ENCODE data around the gene SP1. TPM values are rescaled to one million over a fixed set of nuclear protein-coding genes. Genes with fewer than 3 reads are reported as not detected.

SP1 gene
- total and polyA plus RNA-seq, 9 of the 15 experiments (the other 6 are each of a cell fraction or from before 2014, with no cell fraction given), result 8.0 to 65.5 (median 41.6) TPM

DNA sequence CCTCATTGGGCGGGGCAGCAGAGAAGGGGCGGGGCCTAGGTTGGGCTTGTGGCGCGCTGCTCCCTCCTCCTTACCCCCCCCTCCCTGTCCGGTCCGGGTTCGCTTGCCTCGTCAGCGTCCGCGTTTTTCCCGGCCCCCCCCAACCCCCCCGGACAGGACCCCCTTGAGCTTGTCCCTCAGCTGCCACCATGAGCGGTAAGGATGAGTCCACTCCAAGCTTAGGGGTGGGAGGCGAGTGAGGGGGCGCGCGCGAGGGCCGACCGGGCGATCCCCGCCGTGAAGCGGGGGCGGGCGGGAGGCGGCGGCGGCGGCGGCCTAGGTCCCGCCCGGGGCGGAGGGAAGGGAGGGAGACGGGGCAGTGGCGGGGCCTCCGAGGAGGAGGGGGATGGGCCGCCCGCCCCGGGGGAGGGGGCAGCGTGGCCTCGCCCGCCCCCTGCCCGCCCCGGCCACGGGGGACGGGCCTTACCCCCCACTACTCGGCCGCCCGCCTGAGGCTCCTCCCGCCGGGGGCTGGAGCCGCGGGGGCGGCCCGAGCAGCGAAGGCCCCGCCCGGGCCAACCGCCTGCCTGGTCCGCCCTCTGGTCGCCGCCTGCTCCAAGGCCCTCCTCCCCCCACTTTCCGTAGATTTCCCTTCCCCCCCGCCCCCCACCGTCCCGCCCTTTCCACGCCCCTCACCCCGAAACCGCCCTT is at the start of gene SP1 (continued):
- TF ChIP-seq CCNT2 (IDR thresholded peaks at IDR 0.05; ENCODE audit: borderline replicate concordance, extremely low read depth, insufficient read length, low read depth, low read length) (peak; percentile 92), ETV5 (CRISPR knock-in tag; IDR thresholded peaks at IDR 0.05; ENCODE audit: low read depth) (no peak), ATF1 (CRISPR knock-in tag; IDR thresholded peaks at IDR 0.05) (no peak), ATF1 (tag; IDR thresholded peaks at IDR 0.05) (no peak; the same call in 1 of the 2 replicates), MLLT1 (IDR thresholded peaks at IDR 0.05) (no peak), ZNF766 (CRISPR knock-in tag; conservative IDR thresholded peaks at IDR 0.05) (no peak), NELFE (IDR thresholded peaks at IDR 0.05; ENCODE audit: insufficient read depth, insufficient read length) (no peak), ZNF668 (CRISPR knock-in tag; IDR thresholded peaks at IDR 0.05) (no peak), ZNF75A (CRISPR knock-in tag; IDR thresholded peaks at IDR 0.05) (no peak), ZEB2 (IDR thresholded peaks at IDR 0.05) (no peak), POLR2A (conservative IDR thresholded peaks at IDR 0.05) (no peak; the same call in 1 of the 2 replicates), TAF1 (IDR thresholded peaks at IDR 0.05; ENCODE audit: control insufficient read depth, extremely low read depth, insufficient read depth, low read length, severe bottlenecking) (peak; percentile 41), CC2D1A (IDR thresholded peaks at IDR 0.05) (peak; percentile 59; the same call in 1 of the 2 replicates), IRF9 (tag; IDR thresholded peaks at IDR 0.05) (no peak), HNRNPLL (IDR thresholded peaks at IDR 0.05; ENCODE audit: low read depth, low read length, poor library complexity, severe bottlenecking) (no peak), MCM2 (IDR thresholded peaks at IDR 0.05; ENCODE audit: low read depth) (no peak), ZNF41 (CRISPR knock-in tag; conservative IDR thresholded peaks at IDR 0.05) (no peak), SAFB (IDR thresholded peaks at IDR 0.05; ENCODE audit: borderline replicate concordance, low read depth, low read length) (no peak), ELF4 (CRISPR knock-in tag; IDR thresholded peaks at IDR 0.05) (no peak), ZHX1 (conservative IDR thresholded peaks at IDR 0.05; ENCODE audit: low read length) (no peak), CREBBP (IDR thresholded peaks at IDR 0.05; ENCODE audit: low read depth, low read length) (no peak), SRF (CRISPR knock-in tag; IDR thresholded peaks at IDR 0.05) (no peak), POLR2G (IDR thresholded peaks at IDR 0.05; ENCODE audit: low read depth, low read length) (peak; percentile 76), RFX7 (CRISPR knock-in tag; IDR thresholded peaks at IDR 0.05) (no peak)
- TF ChIP-seq, protein P1, sequence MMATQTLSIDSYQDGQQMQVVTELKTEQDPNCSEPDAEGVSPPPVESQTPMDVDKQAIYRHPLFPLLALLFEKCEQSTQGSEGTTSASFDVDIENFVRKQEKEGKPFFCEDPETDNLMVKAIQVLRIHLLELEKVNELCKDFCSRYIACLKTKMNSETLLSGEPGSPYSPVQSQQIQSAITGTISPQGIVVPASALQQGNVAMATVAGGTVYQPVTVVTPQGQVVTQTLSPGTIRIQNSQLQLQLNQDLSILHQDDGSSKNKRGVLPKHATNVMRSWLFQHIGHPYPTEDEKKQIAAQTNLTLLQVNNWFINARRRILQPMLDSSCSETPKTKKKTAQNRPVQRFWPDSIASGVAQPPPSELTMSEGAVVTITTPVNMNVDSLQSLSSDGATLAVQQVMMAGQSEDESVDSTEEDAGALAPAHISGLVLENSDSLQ (IDR thresholded peaks at IDR 0.05), result no peak
